Activated naive CD4-positive, alpha-beta T cell treated with anti-CD3 and anti-CD28 coated beads, Interleukin-2, amount 50 U/mL, for 24 hours (primary cell): ENCODE results near the gene JAKMIP1.

Experiments used
- H3K27ac Mint-ChIP-seq: one replicate; pipeline ENCODE4 v1.8.0; 2021; ENCODE audit warnings: mild to moderate bottlenecking, mixed read lengths
- H3K27me3 Mint-ChIP-seq: one replicate; pipeline ENCODE4 v1.8.0; 2021; ENCODE audit warnings: mixed read lengths
- H3K36me3 Mint-ChIP-seq: one replicate; pipeline ENCODE4 v1.8.0; 2021; ENCODE audit warnings: mixed read lengths
- H3K4me1 Mint-ChIP-seq: one replicate; pipeline ENCODE4 v1.8.0; 2021; ENCODE audit warnings: mixed read lengths
- H3K4me3 Mint-ChIP-seq: one replicate; pipeline ENCODE4 v1.8.0; 2021; ENCODE audit warnings: mild to moderate bottlenecking, mixed read lengths
- H3K9me3 Mint-ChIP-seq: one replicate; pipeline ENCODE4 v1.8.0; 2021; ENCODE audit warnings: mixed read lengths

Gene JAKMIP1

GRCh38 chr4:6035786-6036185, 164.6 kb downstream of the JAKMIP1 start:
- Mint-ChIP-seq H3K36me3 (no peaks in the 10 kb centered on the region), H3K4me1 (no peaks in the 10 kb centered on the region), H3K4me3 (no peak overlapping the region), H3K27ac (no peak overlapping the region), H3K27me3 (no peaks in the 10 kb centered on the region), H3K9me3 (no peaks in the 10 kb centered on the region)

DNA sequence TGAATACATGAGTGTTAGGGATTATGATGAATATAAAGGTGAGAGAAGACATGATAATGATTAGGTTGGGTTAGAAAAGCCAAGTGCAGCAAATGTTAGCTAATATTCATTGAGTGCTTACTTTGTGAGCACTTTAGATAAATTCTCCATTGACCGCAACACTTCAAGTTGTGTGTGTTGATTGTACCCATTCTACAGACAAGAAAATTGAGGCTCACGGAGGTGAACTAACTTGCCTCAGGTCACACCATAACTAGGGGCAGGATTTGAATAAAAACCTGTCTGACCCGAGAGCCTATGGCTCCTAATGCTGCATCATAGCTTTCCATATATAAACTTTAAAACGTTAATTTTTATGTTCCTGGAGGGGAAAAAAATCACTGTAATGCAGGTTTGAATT, 167.0 kb downstream of the JAKMIP1 start:
- Mint-ChIP-seq H3K27me3 (no peaks in the 10 kb centered on the region), H3K4me1 (no peaks in the 10 kb centered on the region), H3K9me3 (no peaks in the 10 kb centered on the region)

GRCh38 chr4:6032249-6033244, 167.8 kb downstream of the JAKMIP1 start:
- no peak overlapping the region for H3K27ac Mint-ChIP-seq
- no peaks in the 10 kb centered on the region for H3K4me1 Mint-ChIP-seq
- H3K4me3 Mint-ChIP-seq: no peak overlapping the region
- H3K27me3 Mint-ChIP-seq: no peaks in the 10 kb centered on the region
- no peaks in the 10 kb centered on the region for H3K9me3 Mint-ChIP-seq
- H3K36me3 Mint-ChIP-seq: no peaks in the 10 kb centered on the region

More for the DNA sequence above, 167.0 kb downstream of the JAKMIP1 start:
- H3K4me3 Mint-ChIP-seq: no peak overlapping the region
- no peaks in the 10 kb centered on the region for H3K36me3 Mint-ChIP-seq
- H3K27ac Mint-ChIP-seq: no peak overlapping the region

DNA sequence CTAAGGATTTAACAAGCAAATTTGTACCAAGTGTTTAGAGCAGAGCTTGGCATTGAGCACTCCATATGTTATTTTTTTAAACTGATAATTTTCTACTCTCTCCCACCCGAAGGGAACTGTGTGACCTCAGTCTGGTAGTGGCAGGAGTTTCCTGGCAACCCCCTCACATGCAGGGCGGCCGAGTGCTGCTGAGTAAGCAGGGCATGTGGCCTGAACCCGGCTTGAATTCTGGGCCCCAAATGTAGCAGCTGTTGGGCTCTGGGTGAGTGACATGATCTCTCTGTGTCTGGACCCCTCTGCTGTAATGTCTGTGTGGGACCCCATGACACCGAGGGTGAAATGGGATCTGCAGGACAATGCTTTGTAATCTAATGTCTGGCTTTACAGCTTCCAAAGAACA, 168.5 kb downstream of the JAKMIP1 start:
- H3K27me3 Mint-ChIP-seq: no peaks in the 10 kb centered on the region
- no peaks in the 10 kb centered on the region for H3K9me3 Mint-ChIP-seq
- no peak overlapping the region for H3K27ac Mint-ChIP-seq
- no peaks in the 10 kb centered on the region for H3K36me3 Mint-ChIP-seq
- no peaks in the 10 kb centered on the region for H3K4me1 Mint-ChIP-seq
- no peak overlapping the region for H3K4me3 Mint-ChIP-seq

- Mint-ChIP-seq H3K4me3 (no peak overlapping the region), H3K27me3 (no peaks in the 10 kb centered on the region), H3K27ac (no peak overlapping the region), H3K9me3 (no peaks in the 10 kb centered on the region), H3K4me1 (no peaks in the 10 kb centered on the region), H3K36me3 (no peaks in the 10 kb centered on the region)
These were observed 169.7 kb downstream of the JAKMIP1 start for GRCh38 chr4:6030679-6031078.

DNA sequence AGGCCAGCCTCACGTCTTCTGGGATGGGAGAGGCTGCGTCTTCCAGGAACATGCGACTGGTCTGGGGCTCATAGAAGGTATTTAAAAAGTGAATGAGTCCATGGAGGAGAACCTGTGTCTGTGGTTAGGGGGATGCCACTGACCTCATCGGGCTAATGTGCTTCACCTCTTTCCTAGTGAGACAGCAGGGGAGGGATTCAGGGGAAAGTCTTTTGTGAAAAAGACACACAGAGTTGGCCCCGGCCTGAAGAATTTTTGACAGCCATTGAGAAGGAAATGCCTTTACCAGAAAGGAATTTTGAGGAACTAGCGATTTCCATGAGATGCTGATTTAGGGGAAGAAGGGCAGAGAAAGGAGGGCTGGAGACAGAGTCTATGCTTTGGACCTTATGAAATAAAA, 171.1 kb downstream of the JAKMIP1 start:
- Mint-ChIP-seq H3K9me3 (no peaks in the 10 kb centered on the region), H3K4me1 (no peaks in the 10 kb centered on the region), H3K27ac (no peak overlapping the region), H3K36me3 (no peaks in the 10 kb centered on the region), H3K27me3 (no peaks in the 10 kb centered on the region), H3K4me3 (no peak overlapping the region)

DNA sequence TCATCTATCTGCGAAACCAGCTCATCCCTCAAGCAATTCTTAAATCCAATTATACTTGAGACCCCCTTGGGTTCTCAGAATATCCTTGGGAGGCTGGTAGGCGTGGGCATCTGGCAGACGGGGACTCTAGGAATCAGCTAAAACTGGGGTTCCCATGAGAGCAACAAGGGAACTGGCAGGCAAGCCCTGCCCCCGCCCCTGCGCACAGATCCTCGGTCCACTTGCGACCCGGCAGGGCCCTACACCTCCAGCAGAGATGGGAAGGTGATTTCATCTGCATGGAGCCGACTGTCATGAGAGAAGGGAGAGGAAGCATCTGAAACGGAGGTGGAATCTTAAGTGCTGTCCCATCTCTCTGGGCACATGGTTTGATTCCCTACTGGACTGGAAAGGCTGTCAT, 172.2 kb downstream of the JAKMIP1 start:
- Mint-ChIP-seq H3K27me3 (no peaks in the 10 kb centered on the region), H3K4me3 (no peak overlapping the region), H3K36me3 (no peaks in the 10 kb centered on the region), H3K9me3 (no peaks in the 10 kb centered on the region), H3K4me1 (no peaks in the 10 kb centered on the region), H3K27ac (no peak overlapping the region)

DNA sequence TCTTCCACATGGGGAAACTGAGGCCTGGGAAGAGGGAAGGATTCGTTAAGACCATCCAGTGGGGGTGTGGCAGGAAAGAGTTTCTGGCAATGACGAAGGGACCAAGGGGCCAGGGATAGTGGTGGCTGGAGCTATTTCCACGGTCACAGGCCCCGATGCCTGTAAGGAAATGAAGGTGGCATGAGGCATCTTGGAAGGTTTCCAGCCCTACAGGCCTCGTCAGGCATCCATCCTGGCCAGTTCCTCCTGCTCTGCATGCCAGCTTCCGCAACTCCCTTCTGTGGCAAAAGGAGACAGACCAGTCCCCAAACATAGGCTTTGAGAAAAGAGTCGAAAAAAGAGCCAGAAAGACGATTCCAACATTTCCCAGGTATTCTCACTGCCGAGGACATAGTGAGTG, 173.0 kb downstream of the JAKMIP1 start:
- H3K36me3 Mint-ChIP-seq: no peaks in the 10 kb centered on the region
- no peaks in the 10 kb centered on the region for H3K4me1 Mint-ChIP-seq
- no peaks in the 10 kb centered on the region for H3K27me3 Mint-ChIP-seq
- no peak overlapping the region for H3K4me3 Mint-ChIP-seq
- H3K27ac Mint-ChIP-seq: no peak overlapping the region
- no peaks in the 10 kb centered on the region for H3K9me3 Mint-ChIP-seq

- Mint-ChIP-seq H3K4me3 (no peak overlapping the region), H3K36me3 (no peaks in the 10 kb centered on the region), H3K27ac (no peak overlapping the region), H3K9me3 (no peaks in the 10 kb centered on the region), H3K27me3 (no peaks in the 10 kb centered on the region), H3K4me1 (no peaks in the 10 kb centered on the region)
These were observed 175.9 kb downstream of the JAKMIP1 start for GRCh38 chr4:6024313-6024960.

DNA sequence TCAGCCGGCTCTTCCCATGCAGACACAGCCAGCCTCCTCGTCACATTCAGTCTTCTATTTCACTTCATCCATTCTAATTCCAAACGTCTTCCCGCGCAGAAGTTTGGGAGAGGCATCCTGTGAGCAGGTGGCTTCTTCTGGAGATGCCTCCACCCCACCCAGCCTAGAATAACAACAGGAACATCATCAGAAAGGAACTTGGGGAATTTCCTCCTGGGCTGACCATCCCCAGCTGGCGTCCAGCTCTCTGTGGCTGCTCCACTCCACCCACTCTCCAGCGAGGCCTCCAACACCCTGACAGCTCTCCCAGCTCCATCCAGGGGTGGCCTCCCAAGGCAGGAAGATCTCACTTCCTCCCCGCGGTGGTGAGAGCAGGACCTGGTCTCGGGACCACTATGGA, 176.6 kb downstream of the JAKMIP1 start:
- peaks cover 4% of the 10 kb centered on the region for H3K27me3 Mint-ChIP-seq
- H3K4me3 Mint-ChIP-seq: no peak overlapping the region
- H3K4me1 Mint-ChIP-seq: no peaks in the 10 kb centered on the region
- H3K27ac Mint-ChIP-seq: no peak overlapping the region
- H3K9me3 Mint-ChIP-seq: no peaks in the 10 kb centered on the region
- no peaks in the 10 kb centered on the region for H3K36me3 Mint-ChIP-seq

DNA sequence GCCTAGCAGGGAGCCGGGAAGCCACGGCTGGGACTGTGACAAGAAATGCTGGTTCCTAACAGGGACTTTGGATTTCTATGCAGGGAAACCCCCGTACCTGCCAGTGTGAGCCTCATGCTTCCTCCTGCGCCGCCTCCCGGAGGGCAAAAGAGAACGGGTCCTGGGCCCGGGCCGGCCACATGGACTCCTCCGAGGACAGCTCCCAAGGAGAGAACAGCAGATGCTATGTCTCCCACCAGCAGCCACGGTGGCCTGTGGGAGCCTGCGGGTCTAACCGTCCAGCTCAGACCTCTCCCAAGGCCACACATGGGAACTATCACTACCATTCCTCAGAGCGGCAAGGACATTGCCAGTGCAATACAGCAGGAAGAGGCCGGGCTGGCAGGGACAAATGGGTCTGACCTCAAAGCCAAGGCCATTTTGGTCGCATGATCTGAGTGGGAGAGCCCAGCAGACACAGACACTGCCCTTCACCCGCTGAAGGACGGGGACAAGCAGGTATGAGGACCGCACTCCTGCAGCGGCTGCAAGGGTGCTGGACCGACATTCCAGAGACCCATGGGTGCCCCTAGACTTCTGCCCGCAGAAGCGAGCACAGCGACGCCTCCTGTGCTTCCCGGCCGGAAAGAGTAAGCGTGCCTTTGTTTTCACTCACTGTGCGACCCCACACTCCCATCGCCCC, 177.6 kb downstream of the JAKMIP1 start:
- peaks cover 5% of the 10 kb centered on the region for H3K27me3 Mint-ChIP-seq
- H3K4me3 Mint-ChIP-seq: no peak overlapping the region
- H3K4me1 Mint-ChIP-seq: no peaks in the 10 kb centered on the region
- H3K9me3 Mint-ChIP-seq: no peaks in the 10 kb centered on the region
- H3K36me3 Mint-ChIP-seq: no peaks in the 10 kb centered on the region
- H3K27ac Mint-ChIP-seq: no peak overlapping the region

DNA sequence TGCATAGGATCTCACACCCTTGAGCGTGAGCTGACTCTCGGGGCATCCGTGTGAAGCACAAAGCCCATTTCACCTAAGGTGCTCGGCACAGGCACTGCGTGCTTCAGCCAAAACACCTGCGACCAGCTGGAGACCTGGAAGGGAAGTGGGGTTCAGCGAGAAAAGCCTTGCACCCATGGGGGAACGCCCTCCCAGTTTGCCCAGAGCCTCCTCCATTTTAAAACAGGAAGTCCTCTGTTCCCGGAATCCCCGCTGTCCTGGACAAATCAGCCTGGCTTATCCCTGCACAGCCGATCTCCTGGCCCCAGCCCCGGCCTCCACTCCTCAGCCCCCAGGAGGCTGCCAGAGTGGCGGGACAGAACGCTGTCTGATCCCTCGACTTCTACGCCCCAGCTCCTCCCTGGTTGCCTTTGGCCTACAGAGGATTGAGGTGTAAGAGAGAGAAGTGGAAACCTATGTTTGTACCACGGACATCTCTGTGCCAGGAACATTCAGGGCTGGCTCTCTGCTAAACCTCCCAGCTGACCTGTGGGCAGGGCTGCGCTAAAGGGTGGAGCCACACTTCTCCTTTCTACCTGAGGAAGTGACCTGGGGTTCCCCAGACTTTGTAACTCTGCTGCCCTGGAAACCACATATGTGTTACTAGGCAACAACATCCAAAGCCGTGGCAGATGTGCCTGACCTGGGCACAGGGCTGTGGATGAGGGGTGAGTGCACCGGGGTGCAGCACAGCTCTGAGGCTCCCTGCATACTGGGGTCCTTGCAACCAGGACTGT, 178.3 kb downstream of the JAKMIP1 start:
- Mint-ChIP-seq H3K27ac (no peak overlapping the region), H3K4me1 (no peaks in the 10 kb centered on the region), H3K9me3 (no peaks in the 10 kb centered on the region), H3K36me3 (no peaks in the 10 kb centered on the region), H3K27me3 (peaks cover 5% of the 10 kb centered on the region), H3K4me3 (no peak overlapping the region)

DNA sequence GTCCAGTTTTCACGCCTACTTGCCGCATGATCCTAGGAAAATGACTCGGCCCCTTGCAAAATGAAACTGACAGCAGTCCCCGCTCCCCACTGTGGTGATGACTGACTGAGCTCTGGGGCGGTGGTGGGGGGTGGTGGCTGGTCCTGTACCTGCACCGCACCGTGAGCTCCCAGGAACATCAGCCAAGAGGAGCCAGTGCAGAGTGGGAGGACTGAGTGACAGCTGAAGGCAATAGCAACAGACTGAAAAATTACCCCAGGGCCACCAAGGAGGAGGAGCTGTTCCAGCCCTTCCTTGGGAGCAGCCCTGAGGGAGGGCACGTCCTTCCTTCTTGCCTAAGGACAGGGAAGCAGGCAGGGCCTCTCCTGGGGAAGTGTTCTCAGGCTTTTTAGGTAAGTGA, 179.7 kb downstream of the JAKMIP1 start:
- H3K4me1 Mint-ChIP-seq: no peaks in the 10 kb centered on the region
- no peak overlapping the region for H3K4me3 Mint-ChIP-seq
- H3K36me3 Mint-ChIP-seq: no peaks in the 10 kb centered on the region
- H3K27ac Mint-ChIP-seq: no peak overlapping the region
- H3K9me3 Mint-ChIP-seq: no peaks in the 10 kb centered on the region
- H3K27me3 Mint-ChIP-seq: peaks cover 5% of the 10 kb centered on the region

DNA sequence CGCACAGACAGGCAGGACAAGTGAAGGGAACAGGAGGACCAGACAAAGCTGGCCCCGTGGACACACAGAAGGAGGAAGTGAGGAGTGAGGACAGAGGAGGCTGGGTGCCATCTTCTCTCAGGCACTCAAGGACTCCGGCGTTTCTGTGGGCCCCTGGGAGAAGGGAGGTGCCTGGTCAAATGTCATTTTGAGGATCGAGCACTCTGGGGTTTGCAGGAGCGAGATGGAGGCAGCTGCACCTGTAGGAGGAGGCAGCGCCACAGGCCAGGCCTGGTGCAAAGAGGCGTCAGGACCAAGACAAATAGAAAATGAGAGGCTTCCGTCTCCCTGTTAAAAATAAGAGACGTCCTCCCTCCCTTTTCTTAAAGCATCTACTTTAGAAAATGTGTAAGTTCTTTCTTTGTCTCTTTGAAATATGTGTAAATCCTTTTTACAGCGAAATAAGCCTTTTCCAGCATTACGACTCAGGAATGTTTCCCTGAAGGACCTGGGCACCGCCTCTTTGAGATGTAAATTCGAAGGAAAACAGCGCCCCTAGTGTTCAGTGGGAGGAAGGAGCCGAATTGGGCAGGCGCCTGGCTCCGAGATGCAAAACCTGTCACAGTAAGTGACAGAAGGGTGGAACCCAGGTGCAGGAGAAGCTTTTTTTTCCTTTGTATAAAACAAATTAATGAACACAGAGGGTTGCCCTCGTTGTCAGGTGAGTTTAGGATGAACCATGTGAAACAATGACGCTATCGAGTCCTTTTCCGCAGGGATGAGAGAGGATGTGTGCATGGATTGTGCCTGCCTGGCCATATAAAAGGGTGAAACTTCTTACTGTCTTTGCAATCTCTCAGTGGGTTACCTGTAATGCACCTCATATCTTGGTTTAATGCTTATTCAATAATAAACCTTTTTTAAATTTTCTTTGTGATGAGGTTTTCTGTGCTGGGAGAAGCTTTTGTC, 180.8 kb downstream of the JAKMIP1 start:
- Mint-ChIP-seq H3K4me3 (no peak overlapping the region), H3K36me3 (no peaks in the 10 kb centered on the region), H3K9me3 (no peaks in the 10 kb centered on the region), H3K4me1 (no peaks in the 10 kb centered on the region), H3K27me3 (peaks cover 5% of the 10 kb centered on the region), H3K27ac (no peak overlapping the region)
